Activated effector memory CD4-positive, alpha-beta T cell treated with Interleukin-2 at 50 U/mL for 16 hours (primary cell): ENCODE data around the gene ARL3.
A peak's percentile ranks its signal among the peaks of the same experiment; 100 is the strongest.
"Not testable (repeated sequence)": the region's sequence is repeated elsewhere in the genome, so short reads cannot be mapped to it uniquely, and the experiment has no call there.

Source experiments
- DNase-seq: peaks from one replicate; pipeline ENCODE4 v3.0.0-alpha.2; 2020

ARL3 gene

GRCh38 chr10:102701796-102702195 lies 12.4 kb downstream of the ARL3 start:
- DNase-seq, result no peak

GRCh38 chr10:102701272-102701671 lies 12.9 kb downstream of the ARL3 start:
- no peak for DNase-seq

GRCh38 chr10:102698894-102699293 lies 15.3 kb downstream of the ARL3 start:
- no peak for DNase-seq

- DNase-seq, result no peak
These were observed 17.5 kb downstream of the ARL3 start for GRCh38 chr10:102696736-102697135.

- not testable (repeated sequence) for DNase-seq
These were observed 18.8 kb downstream of the ARL3 start for GRCh38 chr10:102695401-102695800.

- DNase-seq, result no peak
These were observed 22.7 kb downstream of the ARL3 start for GRCh38 chr10:102691285-102692066.

- DNase-seq, result no peak
These were observed 30.5 kb downstream of the ARL3 start for GRCh38 chr10:102683736-102684135.

- no peak for DNase-seq
These were observed 31.2 kb downstream of the ARL3 start for GRCh38 chr10:102682981-102683380.

- no peak for DNase-seq
These were observed 31.8 kb downstream of the ARL3 start for GRCh38 chr10:102682416-102682815.

GRCh38 chr10:102681696-102682095 lies 32.5 kb downstream of the ARL3 start:
- DNase-seq, result no peak

- no peak for DNase-seq
These were observed 34.6 kb downstream of the ARL3 start for GRCh38 chr10:102679596-102679995.

- no peak for DNase-seq
These were observed 35.3 kb downstream of the ARL3 start for GRCh38 chr10:102678842-102679289.

GRCh38 chr10:102678068-102678400 lies 36.2 kb downstream of the ARL3 start:
- no peak for DNase-seq

- no peak for DNase-seq
These were observed 36.7 kb downstream of the ARL3 start for GRCh38 chr10:102677331-102678067.

- no peak for DNase-seq
These were observed 37.5 kb downstream of the ARL3 start for GRCh38 chr10:102676534-102677315.

- no peak for DNase-seq
These were observed 38.3 kb downstream of the ARL3 start for GRCh38 chr10:102675666-102676533.

GRCh38 chr10:102675011-102675665 lies 39.1 kb downstream of the ARL3 start:
- DNase-seq, result no peak

GRCh38 chr10:102674566-102674965 lies 39.6 kb downstream of the ARL3 start:
- DNase-seq, result no peak

- peak; percentile 59 for DNase-seq
These were observed 40.2 kb downstream of the ARL3 start for GRCh38 chr10:102673819-102674511.

GRCh38 chr10:102673236-102673818 lies 40.9 kb downstream of the ARL3 start:
- DNase-seq, result no peak

GRCh38 chr10:102670871-102671434 lies 43.2 kb downstream of the ARL3 start:
- DNase-seq, result no peak
